ENCODE data around the gene SGMS1.

DNA sequence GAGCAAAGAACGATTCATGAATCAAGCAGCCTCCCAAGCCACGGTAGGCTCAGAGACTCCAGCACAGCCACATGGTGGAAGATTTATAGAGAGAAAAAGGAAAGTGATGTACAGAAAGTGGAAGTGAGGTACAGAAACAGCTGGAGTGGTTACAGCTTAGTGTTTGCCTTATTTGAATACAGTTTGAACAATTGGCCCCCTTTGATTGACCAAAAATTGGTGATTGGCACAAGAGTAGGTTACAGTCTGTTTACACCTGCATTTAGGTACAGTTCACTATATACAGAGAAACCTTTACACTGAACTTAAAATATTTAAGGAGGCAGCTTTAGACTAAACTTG, 236.1 kb downstream of the SGMS1 start:
- TF ChIP-seq, protein P1, sequence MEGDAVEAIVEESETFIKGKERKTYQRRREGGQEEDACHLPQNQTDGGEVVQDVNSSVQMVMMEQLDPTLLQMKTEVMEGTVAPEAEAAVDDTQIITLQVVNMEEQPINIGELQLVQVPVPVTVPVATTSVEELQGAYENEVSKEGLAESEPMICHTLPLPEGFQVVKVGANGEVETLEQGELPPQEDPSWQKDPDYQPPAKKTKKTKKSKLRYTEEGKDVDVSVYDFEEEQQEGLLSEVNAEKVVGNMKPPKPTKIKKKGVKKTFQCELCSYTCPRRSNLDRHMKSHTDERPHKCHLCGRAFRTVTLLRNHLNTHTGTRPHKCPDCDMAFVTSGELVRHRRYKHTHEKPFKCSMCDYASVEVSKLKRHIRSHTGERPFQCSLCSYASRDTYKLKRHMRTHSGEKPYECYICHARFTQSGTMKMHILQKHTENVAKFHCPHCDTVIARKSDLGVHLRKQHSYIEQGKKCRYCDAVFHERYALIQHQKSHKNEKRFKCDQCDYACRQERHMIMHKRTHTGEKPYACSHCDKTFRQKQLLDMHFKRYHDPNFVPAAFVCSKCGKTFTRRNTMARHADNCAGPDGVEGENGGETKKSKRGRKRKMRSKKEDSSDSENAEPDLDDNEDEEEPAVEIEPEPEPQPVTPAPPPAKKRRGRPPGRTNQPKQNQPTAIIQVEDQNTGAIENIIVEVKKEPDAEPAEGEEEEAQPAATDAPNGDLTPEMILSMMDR (IDR thresholded peaks at IDR 0.05): no peak
- no peak for TF ChIP-seq EZH2 (IDR thresholded peaks at IDR 0.05; ENCODE audit: borderline replicate concordance, insufficient read depth, low read depth, low read length, poor library complexity, severe bottlenecking)
